Suprapubic skin (tissue), 4 donors: ENCODE results near the gene SERPINB7. TPM values are rescaled to one million over a fixed set of nuclear protein-coding genes. Genes with fewer than 3 reads are reported as not detected.

Experiments used
- DNase-seq, 2 donors: peaks; one replicate each; pipeline ENCODE4 v3.0.0-alpha.2; 2019; ENCODE audit warnings: low spot score in 2 of 2
- H3K27ac ChIP-seq: fragments of 200-600 bp; sonication (generic); one replicate; pipeline ENCODE4 v1.5.1; 2019
- H3K27me3 ChIP-seq: fragments of 200-600 bp; sonication (generic); one replicate; pipeline ENCODE4 v1.5.1; 2019
- H3K36me3 ChIP-seq: fragments of 200-600 bp; sonication (generic); one replicate; pipeline ENCODE4 v1.5.1; 2019
- H3K4me1 ChIP-seq: fragments of 200-600 bp; sonication (generic); one replicate; pipeline ENCODE4 v1.5.1; 2019
- H3K4me3 ChIP-seq: fragments of 200-600 bp; sonication (generic); one replicate; pipeline ENCODE4 v1.5.1; 2019; ENCODE audit warnings: mild to moderate bottlenecking
- H3K9me3 ChIP-seq: fragments of 200-600 bp; sonication (generic); one replicate; pipeline ENCODE4 v1.5.1; 2019
- CTCF ChIP-seq, 2 donors: fragments of 200-600 bp in 1 of 2; fragments of 450-650 bp in 1 of 2; sonication (generic) in 1 of 2; IDR thresholded peaks; one replicate each; pipeline ENCODE4 v1.5.1; 2016 to 2019; ENCODE audit warnings: antibody characterized with exemption in 2 of 2, mild to moderate bottlenecking in 1 of 2, moderate library complexity in 1 of 2
- EP300 ChIP-seq: sonication (generic); formaldehyde crosslinking; IDR thresholded peaks from one replicate; pipeline ENCODE4 v1.6.1; 2017; ENCODE audit warnings: antibody characterized with exemption
- POLR2A ChIP-seq, 2 donors: fragments of 450-650 bp; IDR thresholded peaks; one replicate each; pipeline ENCODE4 v1.6.1; 2017; ENCODE audit warnings: antibody characterized with exemption in 2 of 2, mild to moderate bottlenecking in 2 of 2, moderate library complexity in 2 of 2
- POLR2AphosphoS5 ChIP-seq, 3 donors: sonication (generic); formaldehyde crosslinking; IDR thresholded peaks; one replicate each; pipeline ENCODE4 v1.6.1; 2017; ENCODE audit warnings: antibody characterized with exemption in 3 of 3
- WGBS: methylation state at CpG from one replicate; pipeline ENCODE4 v1.1.5; 2018; 5-methylcytosine and 5-hydroxymethylcytosine counted together
- total RNA-seq, 4 donors: library from RNA; depleted of rRNA; stranded (reverse); fragments of >200 nt; gene quantifications; one replicate each; pipeline ENCODE4 v1.1.0, GENCODE V29; 2016

SERPINB7 gene
- total RNA-seq, 4 donors from 2014 or later = 24.1 to 214 (median 105) TPM

GRCh38 chr18:63836456-63836855 is 61.2 kb downstream of the SERPINB7 start:
- no peaks in the 10 kb centered on the region for H3K4me1 ChIP-seq
- H3K4me3 ChIP-seq = no peak overlapping the region
- no peak for DNase-seq
- H3K27ac ChIP-seq = no peak overlapping the region
- H3K27me3 ChIP-seq = peaks cover 4% of the 10 kb centered on the region
- H3K9me3 ChIP-seq = no peaks in the 10 kb centered on the region
- WGBS = 35% methylated on average over 3 of the region's 3 CpGs
- no peaks in the 10 kb centered on the region for H3K36me3 ChIP-seq
- TF ChIP-seq POLR2A (IDR thresholded peaks at IDR 0.05) (no peak), CTCF (IDR thresholded peaks at IDR 0.05) (no peak), POLR2AphosphoS5 (IDR thresholded peaks at IDR 0.05) (no peak), EP300 (no peak)

- Histone ChIP-seq H3K36me3 (no peaks in the 10 kb centered on the region), H3K4me1 (no peaks in the 10 kb centered on the region), H3K27me3 (peaks cover 4% of the 10 kb centered on the region), H3K9me3 (no peaks in the 10 kb centered on the region), H3K27ac (no peak overlapping the region), H3K4me3 (no peak overlapping the region)
- DNase-seq = no peak
- 44% methylated on average over 5 of the region's 5 CpGs for WGBS
- TF ChIP-seq POLR2AphosphoS5 (IDR thresholded peaks at IDR 0.05) = no peak
Measured at GRCh38 chr18:63837590-63837989, 62.4 kb downstream of the SERPINB7 start.

- Histone ChIP-seq H3K36me3 (no peaks in the 10 kb centered on the region), H3K4me3 (no peak overlapping the region), H3K27ac (no peak overlapping the region), H3K9me3 (no peaks in the 10 kb centered on the region), H3K27me3 (peaks cover 4% of the 10 kb centered on the region), H3K4me1 (no peaks in the 10 kb centered on the region)
- WGBS = 50% methylated on average over 7 of the region's 7 CpGs
- no peak for DNase-seq
- no peak for TF ChIP-seq POLR2A (IDR thresholded peaks at IDR 0.05)
Measured at GRCh38 chr18:63843008-63843407, 67.8 kb downstream of the SERPINB7 start.

- Histone ChIP-seq H3K36me3 (no peaks in the 10 kb centered on the region), H3K4me1 (no peaks in the 10 kb centered on the region), H3K27ac (no peak overlapping the region), H3K27me3 (peaks cover 4% of the 10 kb centered on the region), H3K4me3 (no peak overlapping the region), H3K9me3 (no peaks in the 10 kb centered on the region)
- no peak for TF ChIP-seq POLR2A (IDR thresholded peaks at IDR 0.05)
- TF ChIP-seq EP300 = no peak
- no peak for TF ChIP-seq POLR2AphosphoS5 (IDR thresholded peaks at IDR 0.05)
- peak in 1 of 2 donors; percentile 13 for TF ChIP-seq CTCF (IDR thresholded peaks at IDR 0.05)
- DNase-seq = no peak
- WGBS = 11% methylated on average over 3 of the region's 3 CpGs
Measured at GRCh38 chr18:63844254-63844653, 69.0 kb downstream of the SERPINB7 start.

GRCh38 chr18:63848159-63848558 is 72.9 kb downstream of the SERPINB7 start:
- DNase-seq = no peak

GRCh38 chr18:63850020-63850419 is 74.8 kb downstream of the SERPINB7 start:
- H3K27me3 ChIP-seq = no peaks in the 10 kb centered on the region
- no peaks in the 10 kb centered on the region for H3K9me3 ChIP-seq
- H3K27ac ChIP-seq = no peak overlapping the region
- no peak overlapping the region for H3K4me3 ChIP-seq
- 45% methylated on average over 4 of the region's 4 CpGs for WGBS
- no peak for DNase-seq
- TF ChIP-seq EP300 = no peak
- no peak for TF ChIP-seq POLR2AphosphoS5 (IDR thresholded peaks at IDR 0.05)
- TF ChIP-seq CTCF (IDR thresholded peaks at IDR 0.05) = no peak
- no peak for TF ChIP-seq POLR2A (IDR thresholded peaks at IDR 0.05)
- no peaks in the 10 kb centered on the region for H3K36me3 ChIP-seq
- no peaks in the 10 kb centered on the region for H3K4me1 ChIP-seq

More at GRCh38 chr18:63848159-63848558, 72.9 kb downstream of the SERPINB7 start:
- TF ChIP-seq CTCF (IDR thresholded peaks at IDR 0.05) (peak; percentile 32 to 38), EP300 (no peak)
- 2% methylated on average over 2 of the region's 2 CpGs for WGBS
- Histone ChIP-seq H3K36me3 (no peaks in the 10 kb centered on the region), H3K9me3 (no peaks in the 10 kb centered on the region), H3K4me1 (no peaks in the 10 kb centered on the region), H3K4me3 (no peak overlapping the region), H3K27ac (no peak overlapping the region), H3K27me3 (no peaks in the 10 kb centered on the region)
